GM12878 (cell line): ENCODE measurements around the gene CABLES1. TPM values are rescaled to one million over a fixed set of nuclear protein-coding genes. Genes with fewer than 3 reads are reported as not detected.

Experiments used
- POLR2AphosphoS5 ChIP-seq: IDR thresholded peaks from 2 replicates; pipeline ENCODE4 v1.6.1; 2011; ENCODE audit warnings: mild to moderate bottlenecking, low read length, inconsistent platforms
- RAD51 ChIP-seq: fragments of 450-650 bp; IDR thresholded peaks from 2 replicates; pipeline ENCODE4 v1.6.1; 2016; ENCODE audit warnings: moderate library complexity, mild to moderate bottlenecking, inconsistent platforms
- polyA plus RNA-seq, 11 experiments: library from polyadenylated mRNA; depleted of rRNA in 4 of 11; unstranded in 6 of 11; stranded (reverse) in 5 of 11; fragments of >200 nt; fragmentation: Nextera tagmentation in 4 of 11; fragmentation: Illumina TruSeq in 1 of 11; extraction: Ambion mirVana in 4 of 11; extraction: Trizol in 1 of 11; gene quantifications; 1 replicate in 1 of 11; 2 replicates in 10 of 11; pipeline versions ENCODE4 v1.2.1 to v1.2.3, GENCODE V29; 2011 to 2016; ENCODE audit warnings: inconsistent platforms in 2 of 11, missing spikeins in 2 of 11, low read depth in 1 of 11
- total RNA-seq, 4 experiments: library from RNA; depleted of rRNA in 3 of 4; stranded (reverse); fragments of >200 nt in 3 of 4; fragmentation: Illumina TruSeq in 1 of 4; extraction: Trizol in 1 of 4; gene quantifications; 2 replicates each; pipeline versions ENCODE4 v1.2.1 to v1.2.3, GENCODE V29; 2013 to 2021
- TF ChIP-seq, protein P1 (sequence below): fragments of 450-650 bp; formaldehyde crosslinking; IDR thresholded peaks from 2 replicates; pipeline ENCODE4 v1.4.0; 2020; ENCODE audit warnings: mild to moderate bottlenecking, moderate library complexity
- TF ChIP-seq, protein P2 (sequence below): fragments of 450-650 bp; IDR thresholded peaks from 2 replicates; pipeline ENCODE4 v1.6.1; 2017; ENCODE audit warnings: mild to moderate bottlenecking
- TF ChIP-seq, protein P3 (sequence below): fragments of 150-350 bp; IDR thresholded peaks from 2 replicates; pipeline ENCODE4 v1.6.1; 2016; ENCODE audit warnings: low read depth, low read length

CABLES1 gene
- total and polyA plus RNA-seq, 10 of the 15 experiments (the other 5 are each of a cell fraction or from before 2014, with no cell fraction given): 2.9 to 27.2 (median 8.2) TPM

DNA sequence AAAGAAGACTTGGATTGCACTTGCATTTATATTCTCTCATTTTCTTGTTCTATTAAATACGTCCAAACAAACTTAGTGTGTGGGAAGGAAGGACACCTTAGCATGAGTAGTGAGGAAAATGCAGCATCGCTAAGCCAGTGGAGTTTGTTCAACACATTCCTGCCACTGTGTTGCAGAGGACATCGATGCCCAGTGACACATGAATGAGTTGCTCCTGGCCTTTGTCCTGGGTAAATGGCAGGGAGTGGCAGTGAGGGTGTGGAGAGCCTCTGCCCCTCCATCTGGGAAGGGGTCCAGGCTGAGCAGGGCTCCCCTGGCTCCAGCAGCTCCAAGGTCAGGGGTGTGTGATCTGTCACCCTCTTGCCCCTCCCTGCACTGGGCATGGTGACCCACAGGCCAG, 75.9 kb downstream of the CABLES1 start (continued):
- TF ChIP-seq, protein P1, sequence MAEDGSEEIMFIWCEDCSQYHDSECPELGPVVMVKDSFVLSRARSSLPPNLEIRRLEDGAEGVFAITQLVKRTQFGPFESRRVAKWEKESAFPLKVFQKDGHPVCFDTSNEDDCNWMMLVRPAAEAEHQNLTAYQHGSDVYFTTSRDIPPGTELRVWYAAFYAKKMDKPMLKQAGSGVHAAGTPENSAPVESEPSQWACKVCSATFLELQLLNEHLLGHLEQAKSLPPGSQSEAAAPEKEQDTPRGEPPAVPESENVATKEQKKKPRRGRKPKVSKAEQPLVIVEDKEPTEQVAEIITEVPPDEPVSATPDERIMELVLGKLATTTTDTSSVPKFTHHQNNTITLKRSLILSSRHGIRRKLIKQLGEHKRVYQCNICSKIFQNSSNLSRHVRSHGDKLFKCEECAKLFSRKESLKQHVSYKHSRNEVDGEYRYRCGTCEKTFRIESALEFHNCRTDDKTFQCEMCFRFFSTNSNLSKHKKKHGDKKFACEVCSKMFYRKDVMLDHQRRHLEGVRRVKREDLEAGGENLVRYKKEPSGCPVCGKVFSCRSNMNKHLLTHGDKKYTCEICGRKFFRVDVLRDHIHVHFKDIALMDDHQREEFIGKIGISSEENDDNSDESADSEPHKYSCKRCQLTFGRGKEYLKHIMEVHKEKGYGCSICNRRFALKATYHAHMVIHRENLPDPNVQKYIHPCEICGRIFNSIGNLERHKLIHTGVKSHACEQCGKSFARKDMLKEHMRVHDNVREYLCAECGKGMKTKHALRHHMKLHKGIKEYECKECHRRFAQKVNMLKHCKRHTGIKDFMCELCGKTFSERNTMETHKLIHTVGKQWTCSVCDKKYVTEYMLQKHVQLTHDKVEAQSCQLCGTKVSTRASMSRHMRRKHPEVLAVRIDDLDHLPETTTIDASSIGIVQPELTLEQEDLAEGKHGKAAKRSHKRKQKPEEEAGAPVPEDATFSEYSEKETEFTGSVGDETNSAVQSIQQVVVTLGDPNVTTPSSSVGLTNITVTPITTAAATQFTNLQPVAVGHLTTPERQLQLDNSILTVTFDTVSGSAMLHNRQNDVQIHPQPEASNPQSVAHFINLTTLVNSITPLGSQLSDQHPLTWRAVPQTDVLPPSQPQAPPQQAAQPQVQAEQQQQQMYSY (CRISPR knock-in tag): no peak
- TF ChIP-seq RAD51: no peak
- TF ChIP-seq, protein P2, sequence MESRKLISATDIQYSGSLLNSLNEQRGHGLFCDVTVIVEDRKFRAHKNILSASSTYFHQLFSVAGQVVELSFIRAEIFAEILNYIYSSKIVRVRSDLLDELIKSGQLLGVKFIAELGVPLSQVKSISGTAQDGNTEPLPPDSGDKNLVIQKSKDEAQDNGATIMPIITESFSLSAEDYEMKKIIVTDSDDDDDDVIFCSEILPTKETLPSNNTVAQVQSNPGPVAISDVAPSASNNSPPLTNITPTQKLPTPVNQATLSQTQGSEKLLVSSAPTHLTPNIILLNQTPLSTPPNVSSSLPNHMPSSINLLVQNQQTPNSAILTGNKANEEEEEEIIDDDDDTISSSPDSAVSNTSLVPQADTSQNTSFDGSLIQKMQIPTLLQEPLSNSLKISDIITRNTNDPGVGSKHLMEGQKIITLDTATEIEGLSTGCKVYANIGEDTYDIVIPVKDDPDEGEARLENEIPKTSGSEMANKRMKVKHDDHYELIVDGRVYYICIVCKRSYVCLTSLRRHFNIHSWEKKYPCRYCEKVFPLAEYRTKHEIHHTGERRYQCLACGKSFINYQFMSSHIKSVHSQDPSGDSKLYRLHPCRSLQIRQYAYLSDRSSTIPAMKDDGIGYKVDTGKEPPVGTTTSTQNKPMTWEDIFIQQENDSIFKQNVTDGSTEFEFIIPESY: no peak
- TF ChIP-seq POLR2AphosphoS5: no peak
- TF ChIP-seq, protein P3, sequence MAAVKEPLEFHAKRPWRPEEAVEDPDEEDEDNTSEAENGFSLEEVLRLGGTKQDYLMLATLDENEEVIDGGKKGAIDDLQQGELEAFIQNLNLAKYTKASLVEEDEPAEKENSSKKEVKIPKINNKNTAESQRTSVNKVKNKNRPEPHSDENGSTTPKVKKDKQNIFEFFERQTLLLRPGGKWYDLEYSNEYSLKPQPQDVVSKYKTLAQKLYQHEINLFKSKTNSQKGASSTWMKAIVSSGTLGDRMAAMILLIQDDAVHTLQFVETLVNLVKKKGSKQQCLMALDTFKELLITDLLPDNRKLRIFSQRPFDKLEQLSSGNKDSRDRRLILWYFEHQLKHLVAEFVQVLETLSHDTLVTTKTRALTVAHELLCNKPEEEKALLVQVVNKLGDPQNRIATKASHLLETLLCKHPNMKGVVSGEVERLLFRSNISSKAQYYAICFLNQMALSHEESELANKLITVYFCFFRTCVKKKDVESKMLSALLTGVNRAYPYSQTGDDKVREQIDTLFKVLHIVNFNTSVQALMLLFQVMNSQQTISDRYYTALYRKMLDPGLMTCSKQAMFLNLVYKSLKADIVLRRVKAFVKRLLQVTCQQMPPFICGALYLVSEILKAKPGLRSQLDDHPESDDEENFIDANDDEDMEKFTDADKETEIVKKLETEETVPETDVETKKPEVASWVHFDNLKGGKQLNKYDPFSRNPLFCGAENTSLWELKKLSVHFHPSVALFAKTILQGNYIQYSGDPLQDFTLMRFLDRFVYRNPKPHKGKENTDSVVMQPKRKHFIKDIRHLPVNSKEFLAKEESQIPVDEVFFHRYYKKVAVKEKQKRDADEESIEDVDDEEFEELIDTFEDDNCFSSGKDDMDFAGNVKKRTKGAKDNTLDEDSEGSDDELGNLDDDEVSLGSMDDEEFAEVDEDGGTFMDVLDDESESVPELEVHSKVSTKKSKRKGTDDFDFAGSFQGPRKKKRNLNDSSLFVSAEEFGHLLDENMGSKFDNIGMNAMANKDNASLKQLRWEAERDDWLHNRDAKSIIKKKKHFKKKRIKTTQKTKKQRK: no peak
- TF ChIP-seq, all 136 proteins: peak for 0
